HG02571 (cell line): ENCODE data around the gene UBE2A.

Experiments used
- ATAC-seq: cut with Tn5 transposase; IDR thresholded peaks from one replicate; pipeline ENCODE4 v1.9.1; 2021; ENCODE audit warnings: mild to moderate bottlenecking, moderate library complexity; ENCODE audit not compliant: unreplicated experiment

UBE2A gene

DNA sequence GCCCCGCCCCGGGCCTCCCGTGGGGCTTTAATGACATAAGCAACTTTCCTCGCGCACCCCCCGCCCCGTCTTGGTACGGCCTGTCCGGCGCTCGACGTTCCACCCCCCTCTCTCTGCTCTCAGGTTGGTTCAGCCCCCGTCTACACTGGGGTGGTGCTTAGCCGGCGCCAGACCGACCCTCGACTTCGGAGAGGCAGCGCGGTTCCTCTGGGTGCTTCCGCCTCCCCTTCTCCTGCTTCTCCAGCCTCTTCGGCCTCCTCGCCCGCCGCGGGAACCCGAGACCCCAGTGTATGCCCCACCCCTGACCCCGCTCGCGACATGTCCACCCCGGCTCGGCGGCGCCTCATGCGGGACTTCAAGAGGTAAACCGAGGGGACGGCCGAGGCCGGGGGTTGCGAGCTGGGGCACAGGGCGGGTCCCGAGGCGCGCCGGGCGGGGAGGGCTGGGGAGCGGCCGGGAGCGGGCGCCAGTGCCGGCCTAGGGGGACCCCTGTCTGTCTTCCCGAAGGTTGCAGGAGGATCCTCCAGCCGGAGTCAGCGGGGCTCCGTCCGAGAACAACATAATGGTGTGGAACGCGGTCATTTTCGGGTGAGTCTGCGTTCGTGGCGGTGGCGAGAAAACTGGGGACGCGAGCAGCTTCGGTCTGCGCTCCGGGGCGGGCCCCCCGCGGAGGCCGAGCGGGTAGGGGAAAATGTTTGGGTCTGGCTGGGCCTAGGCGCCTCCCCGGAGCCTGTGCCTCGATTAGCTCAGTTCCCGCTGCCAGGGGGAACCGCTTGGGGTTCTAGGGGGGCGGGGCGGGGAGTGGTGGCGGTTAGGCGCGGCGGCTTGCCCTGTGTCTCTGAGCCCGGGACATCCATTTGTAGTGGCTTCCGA, at the start of gene UBE2A:
Gene UBE2A, plus strand, starts transcription at position 170 of the 873 bp plus-strand sequence. Its CDS starts 149 bp downstream, at position 319.
- peak; percentile 78 for ATAC-seq

DNA sequence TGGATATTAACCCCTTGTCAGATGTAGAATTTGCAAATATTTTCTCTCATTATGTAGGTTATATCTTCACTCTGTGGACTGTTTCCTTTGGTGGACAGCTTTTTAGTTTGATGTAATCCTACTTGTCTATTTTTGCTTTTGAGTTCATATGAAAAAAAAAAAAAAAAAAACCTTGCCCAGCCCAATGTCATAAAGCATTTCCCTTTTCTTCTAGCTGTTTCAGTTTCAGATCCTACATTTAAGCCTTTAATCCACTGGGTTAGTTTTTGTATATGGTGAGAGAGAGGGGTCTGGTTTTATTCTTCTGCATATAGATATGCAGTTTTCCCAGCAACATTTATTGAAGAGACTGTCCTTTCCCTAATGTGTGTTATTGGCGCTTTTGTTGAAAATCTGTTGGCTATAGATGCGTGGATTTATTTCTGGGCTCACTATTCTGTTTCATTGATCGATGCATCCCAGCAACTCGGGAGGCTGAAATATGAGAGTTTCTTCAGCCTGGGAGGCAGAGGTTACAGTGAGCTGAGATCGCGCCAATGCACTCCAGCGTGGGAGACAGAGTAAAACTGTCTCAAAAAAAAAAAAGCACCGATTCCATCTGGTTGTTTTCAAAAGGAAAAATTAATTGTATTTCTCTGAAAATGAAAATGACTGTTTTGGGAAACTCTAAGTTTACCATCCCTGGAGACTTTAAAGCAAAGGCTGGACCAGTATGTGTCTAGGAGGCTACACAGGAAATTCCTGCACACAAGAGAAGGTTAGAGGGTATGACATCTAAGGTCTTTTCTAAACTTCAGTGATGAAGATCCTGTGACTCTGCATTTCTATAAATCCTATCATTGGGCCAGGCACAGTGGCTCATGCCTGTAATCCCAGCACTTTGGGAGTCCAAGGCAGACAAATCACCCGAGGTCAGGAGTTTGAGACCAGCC, 44.8 kb upstream of the UBE2A start:
- ATAC-seq: no peak

- no peak for ATAC-seq
Measured at GRCh38 chrX:119537487-119537886, 36.9 kb upstream of the UBE2A start.

DNA sequence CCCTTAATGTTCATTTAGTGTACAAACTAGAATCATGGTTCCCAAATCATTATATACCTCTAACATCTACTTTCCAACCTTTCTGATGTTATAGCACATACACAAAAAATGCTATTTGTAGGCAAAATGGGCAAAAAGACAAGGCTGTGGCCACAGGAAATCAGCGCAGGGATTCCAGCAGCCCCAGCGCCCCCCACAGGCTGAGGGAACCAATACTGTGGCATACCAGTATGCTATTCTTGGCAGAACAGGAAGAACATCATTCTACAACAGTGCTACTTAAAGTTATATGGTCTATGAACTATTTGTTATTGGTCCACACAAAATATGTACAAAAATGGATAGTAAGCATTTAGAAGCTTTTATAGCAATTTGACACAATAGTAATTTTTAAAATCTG, 34.5 kb upstream of the UBE2A start:
- no peak for ATAC-seq

GRCh38 chrX:119541188-119541587, 33.2 kb upstream of the UBE2A start:
- no peak for ATAC-seq

- ATAC-seq: no peak
Measured at GRCh38 chrX:119549327-119550016, 24.9 kb upstream of the UBE2A start.

GRCh38 chrX:119552508-119552907, 21.9 kb upstream of the UBE2A start:
- ATAC-seq: no peak

GRCh38 chrX:119565107-119565663, 9.2 kb upstream of the UBE2A start, which contains the start of gene STEEP1:
Gene STEEP1, minus strand, starts transcription at chrX:119565409. Its CDS starts 54 bp downstream, at chrX:119565355.
- ATAC-seq: peak; percentile 84

DNA sequence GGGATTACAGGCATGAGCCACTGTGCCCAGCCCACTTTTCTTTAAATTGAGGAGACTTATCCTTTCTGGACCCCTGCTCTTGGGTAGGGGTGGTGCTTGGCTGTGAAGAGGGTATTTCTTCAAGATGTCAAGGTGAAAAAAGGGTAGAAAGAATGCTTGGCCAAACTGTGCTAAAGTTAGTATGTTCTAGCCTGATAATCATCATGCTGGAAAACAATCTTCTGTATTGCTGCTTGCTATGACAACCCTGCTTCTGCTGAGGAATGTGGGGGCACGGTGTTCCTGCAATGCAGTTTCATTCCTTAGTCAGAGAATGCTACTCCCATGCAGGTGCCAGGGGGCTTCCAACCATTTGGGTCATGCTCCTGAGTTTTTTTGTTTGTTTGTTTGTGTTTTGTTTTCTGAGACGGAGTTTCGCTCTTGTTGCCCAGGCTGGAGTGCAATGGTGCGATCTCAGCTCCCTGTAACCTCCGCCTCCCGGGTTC, 4.0 kb upstream of the UBE2A start:
- no peak for ATAC-seq

DNA sequence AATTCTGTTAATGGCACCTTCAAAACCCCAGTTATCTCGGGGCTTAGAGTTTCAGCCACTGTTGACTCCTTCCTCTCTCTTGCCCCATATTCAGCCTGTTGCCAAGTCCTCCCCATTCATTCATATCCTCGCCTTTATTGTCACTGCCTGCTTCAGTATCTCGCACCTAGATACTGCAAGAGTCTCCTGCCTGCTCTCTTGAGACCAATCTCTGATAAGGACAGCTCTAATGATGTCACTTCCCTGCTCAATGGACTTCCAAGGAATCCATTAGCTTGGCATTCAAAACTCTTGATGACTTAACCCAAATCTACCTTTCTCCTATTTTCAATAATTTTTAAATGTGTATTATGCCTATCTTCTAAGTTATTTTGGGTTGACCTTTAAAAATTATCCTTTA, 1.1 kb upstream of the UBE2A start:
- ATAC-seq: no peak

- peak; percentile 15 for ATAC-seq
Measured at GRCh38 chrX:119573840-119574393, 446 bp upstream of the UBE2A start.

GRCh38 chrX:119579414-119579813, 5.1 kb downstream of the UBE2A start:
- ATAC-seq: no peak

GRCh38 chrX:119583431-119584059, 9.2 kb downstream of the UBE2A start:
- no peak for ATAC-seq

DNA sequence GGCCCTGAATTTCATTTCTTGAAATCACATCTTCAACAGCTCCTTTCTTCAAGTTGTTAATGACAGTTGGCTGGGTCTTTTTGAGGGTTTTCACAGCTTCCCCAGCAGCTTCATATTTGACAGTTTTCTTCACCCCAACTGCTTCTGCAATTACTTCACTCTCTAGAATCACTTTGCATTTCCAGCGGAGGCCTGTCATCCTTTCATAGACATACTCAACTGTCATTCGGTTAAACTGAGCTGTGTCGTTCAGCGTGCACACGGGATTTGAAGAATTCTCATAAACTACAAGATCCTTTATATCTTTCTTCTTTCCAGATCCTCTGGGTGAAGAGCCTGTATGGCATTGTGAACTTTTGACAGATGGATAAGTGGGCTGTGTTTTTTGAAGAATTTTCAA, 15.4 kb downstream of the UBE2A start:
- ATAC-seq: no peak

GRCh38 chrX:119602701-119603255, 28.4 kb downstream of the UBE2A start:
- ATAC-seq: no peak

DNA sequence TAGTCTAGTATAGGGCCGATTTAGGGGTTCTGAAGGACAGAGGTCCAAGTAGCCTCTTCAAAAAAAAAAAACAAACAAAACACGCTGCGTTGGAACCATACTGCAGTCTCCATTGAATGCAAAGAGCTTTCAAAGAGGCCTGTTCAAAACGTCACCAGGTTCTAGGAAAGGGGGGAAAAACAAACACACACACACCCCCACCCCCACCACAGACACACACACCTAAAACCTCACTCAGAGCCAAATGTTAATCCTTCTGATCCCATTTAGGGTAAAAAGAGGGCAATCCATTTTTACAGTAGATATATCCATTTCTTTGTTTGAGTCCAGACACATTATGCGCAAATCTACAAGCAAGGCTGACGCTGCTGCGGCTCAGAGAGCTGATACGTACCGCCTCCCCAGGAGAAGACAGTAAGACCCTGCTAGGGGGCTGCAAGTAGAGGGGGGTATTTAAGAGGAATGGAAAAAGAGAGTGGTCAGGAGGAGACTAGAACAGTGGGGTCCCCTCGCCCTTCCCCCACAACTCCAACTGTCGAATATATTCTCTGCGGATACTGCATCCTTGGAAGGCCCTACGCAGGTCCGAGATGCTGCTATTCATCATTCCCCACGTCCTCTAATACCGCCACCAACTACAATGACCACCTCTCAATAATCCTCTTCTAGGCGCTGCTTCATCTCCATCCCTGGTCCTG, 30.6 kb downstream of the UBE2A start:
- no peak for ATAC-seq

- ATAC-seq: peak; percentile 28
Measured at GRCh38 chrX:119605464-119606279, 31.3 kb downstream of the UBE2A start.
